Liver (tissue), 3 donors: ENCODE measurements around the gene ARID5A.

Experiments used
- EGR1 ChIP-seq, 2 donors: IDR thresholded peaks; 2 replicates each; pipeline ENCODE4 v1.6.1; 2016 to 2018; ENCODE audit warnings: antibody characterized with exemption in 2 of 2, low read depth in 2 of 2
- FOXA2 ChIP-seq: IDR thresholded peaks from 2 replicates; pipeline ENCODE4 v1.6.1; 2016; ENCODE audit warnings: antibody characterized with exemption
- GABPA ChIP-seq, 2 donors: IDR thresholded peaks in 1 of 2; conservative IDR thresholded peaks in 1 of 2; 2 replicates each; pipeline ENCODE4 v1.6.1; 2016; ENCODE audit warnings: antibody characterized with exemption in 2 of 2, mild to moderate bottlenecking in 1 of 2, moderate library complexity in 1 of 2
- JUND ChIP-seq, 2 donors: IDR thresholded peaks; 2 replicates each; pipeline ENCODE4 v1.6.1; 2016; ENCODE audit warnings: antibody characterized with exemption in 2 of 2
- RAD21 ChIP-seq, 2 donors: IDR thresholded peaks; 2 replicates each; pipeline ENCODE4 v1.6.1; 2016; ENCODE audit warnings: antibody characterized with exemption in 2 of 2, mild to moderate bottlenecking in 2 of 2
- TAF1 ChIP-seq: conservative IDR thresholded peaks from 2 replicates; pipeline ENCODE4 v1.6.1; 2016; ENCODE audit warnings: antibody characterized with exemption, mild to moderate bottlenecking
- YY1 ChIP-seq: IDR thresholded peaks from 2 replicates; pipeline ENCODE4 v1.6.1; 2016; ENCODE audit warnings: antibody characterized with exemption, mild to moderate bottlenecking
- TF ChIP-seq, protein P1 (sequence below): fragments of 150-350 bp; IDR thresholded peaks from 2 replicates; pipeline ENCODE4 v1.5.1; 2017; ENCODE audit warnings: improper control_type of control experiment, low read depth, low read length; ENCODE audit not compliant: missing input control
- TF ChIP-seq, protein P2 (sequence below): IDR thresholded peaks from 2 replicates; pipeline ENCODE4 v1.6.1; 2016; ENCODE audit warnings: antibody characterized with exemption, mild to moderate bottlenecking
- TF ChIP-seq, protein P3 (sequence below): IDR thresholded peaks from 2 replicates; pipeline ENCODE4 v1.6.1; 2016; ENCODE audit warnings: antibody characterized with exemption
- TF ChIP-seq, protein P4 (sequence below): IDR thresholded peaks from 2 replicates; pipeline ENCODE4 v1.6.1; 2016; ENCODE audit warnings: antibody characterized with exemption
- donor health status: healthy.
- donor health status: healthy.

DNA sequence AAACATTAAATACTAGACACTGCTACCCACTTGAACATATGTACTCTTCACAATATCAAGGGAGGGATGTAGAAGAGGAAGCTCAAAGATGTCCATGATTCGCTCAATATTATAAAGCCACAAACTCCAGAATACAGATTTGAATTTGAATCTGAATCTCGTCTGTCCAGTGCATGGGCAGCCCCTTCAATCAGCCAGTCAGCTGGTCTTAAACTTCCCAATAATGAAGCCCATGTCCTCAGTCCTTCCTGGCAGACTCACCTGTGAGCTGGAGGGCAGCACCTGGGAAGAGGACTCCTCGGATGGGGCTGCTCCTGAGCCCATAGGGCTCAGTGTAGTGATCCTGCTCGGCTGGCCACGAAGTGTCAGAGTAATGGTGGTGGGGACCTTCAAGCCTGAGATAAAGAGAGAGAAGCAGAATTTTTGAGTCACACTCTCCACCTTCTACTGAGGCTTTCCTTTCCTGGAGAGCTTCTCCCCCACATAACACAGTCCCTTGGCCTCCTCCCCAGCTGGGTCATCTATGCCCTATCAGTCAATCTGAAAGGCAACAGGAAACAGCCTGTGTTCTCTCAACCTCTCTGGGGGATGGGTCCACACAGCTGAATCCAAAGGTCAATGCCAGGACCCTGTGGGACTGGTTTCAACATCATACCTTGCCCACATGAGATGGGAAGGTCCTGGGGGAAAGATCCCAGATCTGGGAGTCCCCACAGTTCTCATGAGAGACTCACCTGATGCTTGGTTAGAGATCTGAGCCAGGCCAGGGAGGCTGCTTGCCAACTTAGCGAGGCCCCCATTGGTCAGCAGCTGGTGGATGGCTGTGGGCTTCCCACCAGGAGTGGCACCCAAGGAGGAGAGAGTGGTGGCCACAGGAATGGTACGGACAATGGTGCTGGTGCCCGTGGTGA lies 65.1 kb downstream of the ARID5A start:
- TF ChIP-seq, protein P1, sequence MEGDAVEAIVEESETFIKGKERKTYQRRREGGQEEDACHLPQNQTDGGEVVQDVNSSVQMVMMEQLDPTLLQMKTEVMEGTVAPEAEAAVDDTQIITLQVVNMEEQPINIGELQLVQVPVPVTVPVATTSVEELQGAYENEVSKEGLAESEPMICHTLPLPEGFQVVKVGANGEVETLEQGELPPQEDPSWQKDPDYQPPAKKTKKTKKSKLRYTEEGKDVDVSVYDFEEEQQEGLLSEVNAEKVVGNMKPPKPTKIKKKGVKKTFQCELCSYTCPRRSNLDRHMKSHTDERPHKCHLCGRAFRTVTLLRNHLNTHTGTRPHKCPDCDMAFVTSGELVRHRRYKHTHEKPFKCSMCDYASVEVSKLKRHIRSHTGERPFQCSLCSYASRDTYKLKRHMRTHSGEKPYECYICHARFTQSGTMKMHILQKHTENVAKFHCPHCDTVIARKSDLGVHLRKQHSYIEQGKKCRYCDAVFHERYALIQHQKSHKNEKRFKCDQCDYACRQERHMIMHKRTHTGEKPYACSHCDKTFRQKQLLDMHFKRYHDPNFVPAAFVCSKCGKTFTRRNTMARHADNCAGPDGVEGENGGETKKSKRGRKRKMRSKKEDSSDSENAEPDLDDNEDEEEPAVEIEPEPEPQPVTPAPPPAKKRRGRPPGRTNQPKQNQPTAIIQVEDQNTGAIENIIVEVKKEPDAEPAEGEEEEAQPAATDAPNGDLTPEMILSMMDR, result no peak
- TF ChIP-seq, protein P2, sequence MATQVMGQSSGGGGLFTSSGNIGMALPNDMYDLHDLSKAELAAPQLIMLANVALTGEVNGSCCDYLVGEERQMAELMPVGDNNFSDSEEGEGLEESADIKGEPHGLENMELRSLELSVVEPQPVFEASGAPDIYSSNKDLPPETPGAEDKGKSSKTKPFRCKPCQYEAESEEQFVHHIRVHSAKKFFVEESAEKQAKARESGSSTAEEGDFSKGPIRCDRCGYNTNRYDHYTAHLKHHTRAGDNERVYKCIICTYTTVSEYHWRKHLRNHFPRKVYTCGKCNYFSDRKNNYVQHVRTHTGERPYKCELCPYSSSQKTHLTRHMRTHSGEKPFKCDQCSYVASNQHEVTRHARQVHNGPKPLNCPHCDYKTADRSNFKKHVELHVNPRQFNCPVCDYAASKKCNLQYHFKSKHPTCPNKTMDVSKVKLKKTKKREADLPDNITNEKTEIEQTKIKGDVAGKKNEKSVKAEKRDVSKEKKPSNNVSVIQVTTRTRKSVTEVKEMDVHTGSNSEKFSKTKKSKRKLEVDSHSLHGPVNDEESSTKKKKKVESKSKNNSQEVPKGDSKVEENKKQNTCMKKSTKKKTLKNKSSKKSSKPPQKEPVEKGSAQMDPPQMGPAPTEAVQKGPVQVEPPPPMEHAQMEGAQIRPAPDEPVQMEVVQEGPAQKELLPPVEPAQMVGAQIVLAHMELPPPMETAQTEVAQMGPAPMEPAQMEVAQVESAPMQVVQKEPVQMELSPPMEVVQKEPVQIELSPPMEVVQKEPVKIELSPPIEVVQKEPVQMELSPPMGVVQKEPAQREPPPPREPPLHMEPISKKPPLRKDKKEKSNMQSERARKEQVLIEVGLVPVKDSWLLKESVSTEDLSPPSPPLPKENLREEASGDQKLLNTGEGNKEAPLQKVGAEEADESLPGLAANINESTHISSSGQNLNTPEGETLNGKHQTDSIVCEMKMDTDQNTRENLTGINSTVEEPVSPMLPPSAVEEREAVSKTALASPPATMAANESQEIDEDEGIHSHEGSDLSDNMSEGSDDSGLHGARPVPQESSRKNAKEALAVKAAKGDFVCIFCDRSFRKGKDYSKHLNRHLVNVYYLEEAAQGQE, result peak; percentile 68
- TF ChIP-seq JUND (IDR thresholded peaks at IDR 0.05), result peak in 1 of 2 donors; percentile 79
- peak in 1 of 2 donors; percentile 62 for TF ChIP-seq EGR1 (IDR thresholded peaks at IDR 0.05; ENCODE audit: low read depth in 2 of 2)
- peak; percentile 73 for TF ChIP-seq FOXA2
- TF ChIP-seq GABPA (IDR thresholded peaks at IDR 0.05 in 1 of 2, conservative IDR thresholded peaks at IDR 0.05 in 1 of 2), result peak in 1 of 2 donors; percentile 78
- peak; percentile 73 for TF ChIP-seq YY1
- TF ChIP-seq TAF1, result no peak
- TF ChIP-seq RAD21 (IDR thresholded peaks at IDR 0.05), result peak; percentile 56 to 63
- TF ChIP-seq, protein P3, sequence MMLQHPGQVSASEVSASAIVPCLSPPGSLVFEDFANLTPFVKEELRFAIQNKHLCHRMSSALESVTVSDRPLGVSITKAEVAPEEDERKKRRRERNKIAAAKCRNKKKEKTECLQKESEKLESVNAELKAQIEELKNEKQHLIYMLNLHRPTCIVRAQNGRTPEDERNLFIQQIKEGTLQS, result no peak
- TF ChIP-seq, protein P4, sequence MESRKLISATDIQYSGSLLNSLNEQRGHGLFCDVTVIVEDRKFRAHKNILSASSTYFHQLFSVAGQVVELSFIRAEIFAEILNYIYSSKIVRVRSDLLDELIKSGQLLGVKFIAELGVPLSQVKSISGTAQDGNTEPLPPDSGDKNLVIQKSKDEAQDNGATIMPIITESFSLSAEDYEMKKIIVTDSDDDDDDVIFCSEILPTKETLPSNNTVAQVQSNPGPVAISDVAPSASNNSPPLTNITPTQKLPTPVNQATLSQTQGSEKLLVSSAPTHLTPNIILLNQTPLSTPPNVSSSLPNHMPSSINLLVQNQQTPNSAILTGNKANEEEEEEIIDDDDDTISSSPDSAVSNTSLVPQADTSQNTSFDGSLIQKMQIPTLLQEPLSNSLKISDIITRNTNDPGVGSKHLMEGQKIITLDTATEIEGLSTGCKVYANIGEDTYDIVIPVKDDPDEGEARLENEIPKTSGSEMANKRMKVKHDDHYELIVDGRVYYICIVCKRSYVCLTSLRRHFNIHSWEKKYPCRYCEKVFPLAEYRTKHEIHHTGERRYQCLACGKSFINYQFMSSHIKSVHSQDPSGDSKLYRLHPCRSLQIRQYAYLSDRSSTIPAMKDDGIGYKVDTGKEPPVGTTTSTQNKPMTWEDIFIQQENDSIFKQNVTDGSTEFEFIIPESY, result peak; percentile 78
